GM12878 (cell line): ENCODE results near the gene LPAR5. TPM values are rescaled to one million over a fixed set of nuclear protein-coding genes. Genes with fewer than 3 reads are reported as not detected.
A peak's percentile ranks its signal among the peaks of the same experiment; 100 is the strongest.

Source experiments
- EED ChIP-seq: sonication (generic); IDR thresholded peaks from 2 replicates; pipeline ENCODE4 v1.6.1; 2016; ENCODE audit warnings: antibody characterized with exemption, low read depth
- EGR1 ChIP-seq, 2 experiments: IDR thresholded peaks; 1 replicate in 1 of 2; 2 replicates in 1 of 2; pipeline ENCODE4 v1.6.1; 2011 to 2012; ENCODE audit warnings: low read depth in 2 of 2, low read length in 2 of 2, borderline replicate concordance in 1 of 2, mild to moderate bottlenecking in 1 of 2, moderate library complexity in 1 of 2
- HDAC2 ChIP-seq: fragments of 200-600 bp; sonication (generic); IDR thresholded peaks from 2 replicates; pipeline ENCODE4 v1.6.1; 2017
- IKZF1 ChIP-seq: fragments of 450-650 bp; conservative IDR thresholded peaks from 2 replicates; pipeline ENCODE4 v1.6.1; 2017; ENCODE audit warnings: antibody characterized with exemption, mild to moderate bottlenecking
- NBN ChIP-seq: fragments of 450-650 bp; IDR thresholded peaks from 2 replicates; pipeline ENCODE4 v1.6.1; 2016
- NFIC ChIP-seq: IDR thresholded peaks from 2 replicates; pipeline ENCODE4 v1.6.1; 2012; ENCODE audit warnings: low read depth, mild to moderate bottlenecking, inconsistent platforms, low read length, moderate library complexity
- PML ChIP-seq: IDR thresholded peaks from 2 replicates; pipeline ENCODE4 v1.6.1; 2012; ENCODE audit warnings: low read length, inconsistent platforms
- SREBF2 ChIP-seq: IDR thresholded peaks from 2 replicates; pipeline ENCODE4 v1.6.1; 2012; ENCODE audit warnings: mild to moderate bottlenecking, low read length
- TCF7 ChIP-seq: IDR thresholded peaks from 2 replicates; pipeline ENCODE4 v1.6.1; 2014; ENCODE audit warnings: antibody characterized with exemption, borderline replicate concordance
- ZBTB4 ChIP-seq: fragments of 450-650 bp; formaldehyde crosslinking; IDR thresholded peaks from 2 replicates; pipeline ENCODE4 v1.4.0; 2022; ENCODE audit warnings: mild to moderate bottlenecking, moderate library complexity
- ZNF592 ChIP-seq: fragments of 450-650 bp; IDR thresholded peaks from 2 replicates; pipeline ENCODE4 v1.6.1; 2017; ENCODE audit warnings: mild to moderate bottlenecking, moderate library complexity
- polyA plus RNA-seq, 11 experiments: library from polyadenylated mRNA; depleted of rRNA in 4 of 11; unstranded in 6 of 11; stranded (reverse) in 5 of 11; fragments of >200 nt; fragmentation: Nextera tagmentation in 4 of 11; fragmentation: Illumina TruSeq in 1 of 11; extraction: Ambion mirVana in 4 of 11; extraction: Trizol in 1 of 11; gene quantifications; 1 replicate in 1 of 11; 2 replicates in 10 of 11; pipeline versions ENCODE4 v1.2.1 to v1.2.3, GENCODE V29; 2011 to 2016; ENCODE audit warnings: inconsistent platforms in 2 of 11, missing spikeins in 2 of 11, low read depth in 1 of 11
- total RNA-seq, 4 experiments: library from RNA; depleted of rRNA in 3 of 4; stranded (reverse); fragments of >200 nt in 3 of 4; fragmentation: Illumina TruSeq in 1 of 4; extraction: Trizol in 1 of 4; gene quantifications; 2 replicates each; pipeline versions ENCODE4 v1.2.1 to v1.2.3, GENCODE V29; 2013 to 2021
- TF ChIP-seq, protein P1 (sequence below): fragments of 450-650 bp; IDR thresholded peaks from 2 replicates; pipeline ENCODE4 v1.6.1; 2018; ENCODE audit warnings: mild to moderate bottlenecking, low read depth, moderate library complexity; ENCODE audit not compliant: partially characterized antibody
- TF ChIP-seq, protein P2 (sequence below): fragments of 450-650 bp; IDR thresholded peaks from 2 replicates; pipeline ENCODE4 v1.6.1; 2016; ENCODE audit warnings: mild to moderate bottlenecking

LPAR5 gene
- total and polyA plus RNA-seq, 10 of the 15 experiments (the other 5 are each of a cell fraction or from before 2014, with no cell fraction given), result 1.3 to 7.9 (median 5.3) TPM

DNA sequence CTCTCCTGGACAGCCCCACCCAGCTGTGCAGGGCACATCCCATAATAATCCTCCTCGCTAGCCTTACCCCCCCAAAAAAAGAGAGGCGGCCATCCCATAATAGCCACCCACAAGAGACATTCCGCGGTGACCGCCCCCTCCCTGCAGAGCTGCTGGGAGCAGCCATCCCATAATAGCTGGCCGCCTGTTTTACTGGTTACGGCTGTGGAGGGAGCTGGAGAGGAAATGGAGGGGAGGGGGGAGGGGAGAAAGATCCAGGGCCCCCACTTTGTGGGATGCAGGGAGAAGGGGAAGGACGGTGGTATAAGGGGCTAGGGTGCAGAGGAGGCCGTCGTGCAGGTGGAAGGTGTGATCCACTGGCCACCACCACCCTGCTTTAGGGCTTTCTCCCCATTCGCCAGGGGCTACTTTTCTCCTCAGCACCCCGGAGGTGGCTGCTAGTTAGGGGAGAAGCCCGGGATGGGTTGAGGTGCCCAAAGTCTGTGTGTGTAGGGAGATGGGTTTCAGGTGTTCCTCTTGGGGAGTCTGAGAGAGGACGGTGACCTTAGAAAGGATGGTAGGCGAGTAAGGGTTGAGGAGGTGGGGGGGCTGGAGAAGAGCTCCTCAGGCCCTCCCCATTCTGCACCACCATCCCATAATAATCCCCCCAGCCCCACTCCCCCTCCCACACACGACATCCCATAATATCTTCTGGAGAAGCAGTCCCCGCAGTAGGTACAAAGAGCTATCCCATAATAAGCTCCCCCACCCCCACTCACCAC is 22.6 kb downstream of the LPAR5 start (continued):
- TF ChIP-seq, protein P1, sequence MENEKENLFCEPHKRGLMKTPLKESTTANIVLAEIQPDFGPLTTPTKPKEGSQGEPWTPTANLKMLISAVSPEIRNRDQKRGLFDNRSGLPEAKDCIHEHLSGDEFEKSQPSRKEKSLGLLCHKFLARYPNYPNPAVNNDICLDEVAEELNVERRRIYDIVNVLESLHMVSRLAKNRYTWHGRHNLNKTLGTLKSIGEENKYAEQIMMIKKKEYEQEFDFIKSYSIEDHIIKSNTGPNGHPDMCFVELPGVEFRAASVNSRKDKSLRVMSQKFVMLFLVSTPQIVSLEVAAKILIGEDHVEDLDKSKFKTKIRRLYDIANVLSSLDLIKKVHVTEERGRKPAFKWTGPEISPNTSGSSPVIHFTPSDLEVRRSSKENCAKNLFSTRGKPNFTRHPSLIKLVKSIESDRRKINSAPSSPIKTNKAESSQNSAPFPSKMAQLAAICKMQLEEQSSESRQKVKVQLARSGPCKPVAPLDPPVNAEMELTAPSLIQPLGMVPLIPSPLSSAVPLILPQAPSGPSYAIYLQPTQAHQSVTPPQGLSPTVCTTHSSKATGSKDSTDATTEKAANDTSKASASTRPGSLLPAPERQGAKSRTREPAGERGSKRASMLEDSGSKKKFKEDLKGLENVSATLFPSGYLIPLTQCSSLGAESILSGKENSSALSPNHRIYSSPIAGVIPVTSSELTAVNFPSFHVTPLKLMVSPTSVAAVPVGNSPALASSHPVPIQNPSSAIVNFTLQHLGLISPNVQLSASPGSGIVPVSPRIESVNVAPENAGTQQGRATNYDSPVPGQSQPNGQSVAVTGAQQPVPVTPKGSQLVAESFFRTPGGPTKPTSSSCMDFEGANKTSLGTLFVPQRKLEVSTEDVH, result no peak
- no peak for TF ChIP-seq TCF7
- TF ChIP-seq ZNF592, result no peak
- peak; percentile 56 for TF ChIP-seq EED
- TF ChIP-seq NBN, result peak; percentile 63
- TF ChIP-seq ZBTB4 (CRISPR knock-in tag), result no peak
- no peak for TF ChIP-seq NFIC
- TF ChIP-seq, protein P2, sequence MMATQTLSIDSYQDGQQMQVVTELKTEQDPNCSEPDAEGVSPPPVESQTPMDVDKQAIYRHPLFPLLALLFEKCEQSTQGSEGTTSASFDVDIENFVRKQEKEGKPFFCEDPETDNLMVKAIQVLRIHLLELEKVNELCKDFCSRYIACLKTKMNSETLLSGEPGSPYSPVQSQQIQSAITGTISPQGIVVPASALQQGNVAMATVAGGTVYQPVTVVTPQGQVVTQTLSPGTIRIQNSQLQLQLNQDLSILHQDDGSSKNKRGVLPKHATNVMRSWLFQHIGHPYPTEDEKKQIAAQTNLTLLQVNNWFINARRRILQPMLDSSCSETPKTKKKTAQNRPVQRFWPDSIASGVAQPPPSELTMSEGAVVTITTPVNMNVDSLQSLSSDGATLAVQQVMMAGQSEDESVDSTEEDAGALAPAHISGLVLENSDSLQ, result peak; percentile 37; the same call in 1 of the 2 replicates
- 0 out of 3 replicates have a peak, but pooled peaks of 1 of the 2 experiments have one; percentile 18 for TF ChIP-seq EGR1 (IDR thresholded peaks at IDR 0.05; ENCODE audit: borderline replicate concordance in 1 of 2, low read depth in 2 of 2, low read length in 2 of 2)
- TF ChIP-seq PML, result no peak
- TF ChIP-seq IKZF1, result peak; percentile 64
- TF ChIP-seq HDAC2, result no peak
- TF ChIP-seq SREBF2, result no peak
